ENCODE results near the gene CAMK1. TPM values are rescaled to one million over a fixed set of nuclear protein-coding genes. Genes with fewer than 3 reads are reported as not detected.

The CAMK1 gene
- 35.7 TPM for total RNA-seq
- long read RNA-seq, transcript CAMK1-201 (12 exons, 1,488 nt) = major isoform, 41 of 72 reads
- long read RNA-seq, partial matches to known transcripts = 9 of 72 reads
- long read RNA-seq, other reads (novel, unspliced or antisense) = 22 of 72 reads

GRCh38 chr3:9769426-9770275 lies at the start of gene CAMK1:
TSS of gene CAMK1 (minus strand) at chr3:9769947. CDS start at chr3:9767749, 2,198 bp downstream.
- H3K4me3 ChIP-seq = peak within 1 kb of the TSS; percentile 71
- DNase-seq = peak; percentile 91
- H3K27ac ChIP-seq = peak within 1 kb of the TSS; percentile 65
- intact Hi-C loops (cut with DNase I) = no loop called here
- H3K27me3 ChIP-seq = no peaks in the 10 kb centered on the region
- H3K36me3 ChIP-seq = peaks cover 14% of the 10 kb centered on the region
- H3K4me1 ChIP-seq = peaks cover 25% of the 10 kb centered on the region
- peak; percentile 95 for ATAC-seq
- H3K9me3 ChIP-seq = no peaks in the 10 kb centered on the region
- TF ChIP-seq CTCF (IDR thresholded peaks at IDR 0.05) = no peak

- TF ChIP-seq CTCF (IDR thresholded peaks at IDR 0.05) = no peak
- no peak overlapping the region for H3K27ac ChIP-seq
- peaks cover 5% of the 10 kb centered on the region for H3K36me3 ChIP-seq
- DNase-seq (no peak), ATAC-seq (no peak)
- H3K27me3 ChIP-seq = no peaks in the 10 kb centered on the region
- no peak overlapping the region for H3K4me3 ChIP-seq
- intact Hi-C loops (cut with DNase I) = no loop called here
- H3K4me1 ChIP-seq = no peaks in the 10 kb centered on the region
- H3K9me3 ChIP-seq = no peaks in the 10 kb centered on the region
These were observed 49.1 kb upstream of the CAMK1 start for GRCh38 chr3:9818666-9819335.

- DNase-seq (no peak), ATAC-seq (peak; percentile 53)
- Histone ChIP-seq H3K9me3 (no peaks in the 10 kb centered on the region), H3K4me3 (no peak overlapping the region), H3K4me1 (no peaks in the 10 kb centered on the region), H3K36me3 (peaks cover 5% of the 10 kb centered on the region), H3K27ac (no peak overlapping the region), H3K27me3 (no peaks in the 10 kb centered on the region)
- TF ChIP-seq CTCF (IDR thresholded peaks at IDR 0.05) = no peak
- intact Hi-C loops (cut with DNase I) = no loop called here
These were observed 47.7 kb upstream of the CAMK1 start for GRCh38 chr3:9817436-9817835.

GRCh38 chr3:9815986-9816385 lies 46.2 kb upstream of the CAMK1 start:
- Histone ChIP-seq H3K9me3 (no peaks in the 10 kb centered on the region), H3K27ac (no peak overlapping the region), H3K4me1 (no peaks in the 10 kb centered on the region), H3K4me3 (no peak overlapping the region), H3K27me3 (no peaks in the 10 kb centered on the region), H3K36me3 (peaks cover 5% of the 10 kb centered on the region)
- TF ChIP-seq CTCF (IDR thresholded peaks at IDR 0.05) = no peak
- intact Hi-C loops (cut with DNase I) = no loop called here
- no peak for DNase-seq
- peak; percentile 8 for ATAC-seq

GRCh38 chr3:9812870-9813483 lies 43.2 kb upstream of the CAMK1 start:
- H3K4me1 ChIP-seq = peaks cover 13% of the 10 kb centered on the region
- no peak overlapping the region for H3K4me3 ChIP-seq
- ATAC-seq (no peak), DNase-seq (no peak)
- TF ChIP-seq CTCF (IDR thresholded peaks at IDR 0.05) = no peak
- intact Hi-C loops (cut with DNase I) = no loop called here
- no peak overlapping the region for H3K27ac ChIP-seq
- H3K36me3 ChIP-seq = no peaks in the 10 kb centered on the region
- H3K27me3 ChIP-seq = no peaks in the 10 kb centered on the region
- no peaks in the 10 kb centered on the region for H3K9me3 ChIP-seq

Measured in upper lobe of right lung (tissue), 1 donor.